C4-2B (cell line): ENCODE data around the gene GPX2.

Source experiments
- ZFX ChIP-seq: fragments of 450-650 bp; IDR thresholded peaks from 2 replicates; pipeline ENCODE4 v1.6.1; 2017
- TF ChIP-seq, protein P1 (sequence below): fragments of 450-650 bp; conservative IDR thresholded peaks from 2 replicates; pipeline ENCODE4 v1.5.1; 2017; ENCODE audit warnings: mild to moderate bottlenecking

GRCh38 chr14:64945431-64946178 is 3.1 kb upstream of the GPX2 start:
- TF ChIP-seq, protein P1, sequence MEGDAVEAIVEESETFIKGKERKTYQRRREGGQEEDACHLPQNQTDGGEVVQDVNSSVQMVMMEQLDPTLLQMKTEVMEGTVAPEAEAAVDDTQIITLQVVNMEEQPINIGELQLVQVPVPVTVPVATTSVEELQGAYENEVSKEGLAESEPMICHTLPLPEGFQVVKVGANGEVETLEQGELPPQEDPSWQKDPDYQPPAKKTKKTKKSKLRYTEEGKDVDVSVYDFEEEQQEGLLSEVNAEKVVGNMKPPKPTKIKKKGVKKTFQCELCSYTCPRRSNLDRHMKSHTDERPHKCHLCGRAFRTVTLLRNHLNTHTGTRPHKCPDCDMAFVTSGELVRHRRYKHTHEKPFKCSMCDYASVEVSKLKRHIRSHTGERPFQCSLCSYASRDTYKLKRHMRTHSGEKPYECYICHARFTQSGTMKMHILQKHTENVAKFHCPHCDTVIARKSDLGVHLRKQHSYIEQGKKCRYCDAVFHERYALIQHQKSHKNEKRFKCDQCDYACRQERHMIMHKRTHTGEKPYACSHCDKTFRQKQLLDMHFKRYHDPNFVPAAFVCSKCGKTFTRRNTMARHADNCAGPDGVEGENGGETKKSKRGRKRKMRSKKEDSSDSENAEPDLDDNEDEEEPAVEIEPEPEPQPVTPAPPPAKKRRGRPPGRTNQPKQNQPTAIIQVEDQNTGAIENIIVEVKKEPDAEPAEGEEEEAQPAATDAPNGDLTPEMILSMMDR, result no peak
- no peak for TF ChIP-seq ZFX
